Liver (tissue), 9 donors: ENCODE results near the gene SLC35B3. TPM values are rescaled to one million over a fixed set of nuclear protein-coding genes. Genes with fewer than 3 reads are reported as not detected.
"Not testable (repeated sequence)": the region's sequence is repeated elsewhere in the genome, so short reads cannot be mapped to it uniquely, and the experiment has no call there.

Source experiments
- DNase-seq: peaks from one replicate; pipeline ENCODE4 v3.0.0-alpha.2; 2017; ENCODE audit warnings: low spot score
- H3K27ac ChIP-seq, 2 donors: one replicate each; pipeline ENCODE4 v1.7.0; 2013; ENCODE audit warnings: inconsistent platforms in 2 of 2, low read length in 2 of 2, control low read depth in 1 of 2, low read depth in 1 of 2, mild to moderate bottlenecking in 1 of 2
- H3K27me3 ChIP-seq, 4 donors: one replicate each; pipeline versions ENCODE4 v1.6.1 to v1.7.0; 2013; ENCODE audit warnings: low read length in 3 of 4, inconsistent platforms in 1 of 4, mild to moderate bottlenecking in 1 of 4, moderate library complexity in 1 of 4; ENCODE audit not compliant: control insufficient read depth in 4 of 4, insufficient read depth in 4 of 4
- H3K36me3 ChIP-seq, 4 donors: one replicate each; pipeline versions ENCODE4 v1.6.1 to v1.7.0; 2013; ENCODE audit warnings: low read length in 3 of 4, mild to moderate bottlenecking in 3 of 4, low read depth in 1 of 4, moderate library complexity in 1 of 4; ENCODE audit not compliant: control insufficient read depth in 4 of 4, insufficient read depth in 3 of 4
- H3K4me1 ChIP-seq, 4 donors: one replicate each; pipeline versions ENCODE4 v1.6.1 to v1.7.0; 2013; ENCODE audit warnings: low read length in 3 of 4, mild to moderate bottlenecking in 3 of 4, moderate library complexity in 1 of 4; ENCODE audit not compliant: control insufficient read depth in 4 of 4, insufficient read depth in 4 of 4
- H3K4me3 ChIP-seq, 3 donors: one replicate each; pipeline versions ENCODE4 v1.6.1 to v1.7.0; 2013; ENCODE audit warnings: low read length in 3 of 3, control low read depth in 1 of 3, low read depth in 1 of 3, mild to moderate bottlenecking in 1 of 3
- H3K9ac ChIP-seq, 2 donors: one replicate each; pipeline ENCODE4 v1.7.0; 2013; ENCODE audit warnings: low read length in 2 of 2, mild to moderate bottlenecking in 2 of 2, moderate library complexity in 2 of 2, control low read depth in 1 of 2, low read depth in 1 of 2
- H3K9me3 ChIP-seq, 4 donors: one replicate each; pipeline versions ENCODE4 v1.6.1 to v1.7.0; 2013; ENCODE audit warnings: low read length in 3 of 4; ENCODE audit not compliant: control insufficient read depth in 4 of 4
- CTCF ChIP-seq: fragments of 150-350 bp; IDR thresholded peaks from 2 replicates; pipeline ENCODE4 v1.5.1; 2017; ENCODE audit warnings: improper control_type of control experiment, low read depth, low read length; ENCODE audit not compliant: missing input control
- FOXA1 ChIP-seq: IDR thresholded peaks from 2 replicates; pipeline ENCODE4 v1.6.1; 2016; ENCODE audit warnings: antibody characterized with exemption
- GABPA ChIP-seq, 2 donors: IDR thresholded peaks in 1 of 2; conservative IDR thresholded peaks in 1 of 2; 2 replicates each; pipeline ENCODE4 v1.6.1; 2016; ENCODE audit warnings: antibody characterized with exemption in 2 of 2, mild to moderate bottlenecking in 1 of 2, moderate library complexity in 1 of 2
- HNF4A ChIP-seq, 2 donors: conservative IDR thresholded peaks; 2 replicates each; pipeline ENCODE4 v1.6.1; 2016; ENCODE audit warnings: antibody characterized with exemption in 2 of 2, mild to moderate bottlenecking in 2 of 2
- JUND ChIP-seq, 2 donors: IDR thresholded peaks; 2 replicates each; pipeline ENCODE4 v1.6.1; 2016; ENCODE audit warnings: antibody characterized with exemption in 2 of 2
- NR2F2 ChIP-seq: IDR thresholded peaks from 2 replicates; pipeline ENCODE4 v1.6.1; 2016; ENCODE audit warnings: antibody characterized with exemption
- REST ChIP-seq: IDR thresholded peaks from 2 replicates; pipeline ENCODE4 v1.6.1; 2016; ENCODE audit warnings: antibody characterized with exemption, mild to moderate bottlenecking
- SP1 ChIP-seq: IDR thresholded peaks from 2 replicates; pipeline ENCODE4 v1.6.1; 2018; ENCODE audit warnings: antibody characterized with exemption, mild to moderate bottlenecking
- YY1 ChIP-seq: IDR thresholded peaks from 2 replicates; pipeline ENCODE4 v1.6.1; 2016; ENCODE audit warnings: antibody characterized with exemption, mild to moderate bottlenecking
- WGBS: extraction: QIAGEN DNeasy Blood & Tissue Kit; methylation state at CpG from one replicate; pipeline ENCODE4 v1.1.7; 2013; 5-methylcytosine and 5-hydroxymethylcytosine counted together
- polyA plus RNA-seq, 2 donors: library from polyadenylated mRNA; stranded (reverse) in 1 of 2; unstranded in 1 of 2; fragments of 200-250 nt in 1 of 2; fragments of >200 nt in 1 of 2; fragmentation: Nextera tagmentation in 1 of 2; extraction: Ambion mirVana in 1 of 2; gene quantifications; one replicate each; pipeline versions ENCODE4 v1.2.1 to v1.2.3, GENCODE V29; 2013 to 2015
- total RNA-seq, 2 donors: library from RNA; depleted of rRNA; stranded (reverse); fragments of >200 nt; gene quantifications; one replicate each; pipeline ENCODE4 v1.2.3, GENCODE V29; 2014
- donor health status: healthy.
- donor health status: healthy.
- donor health status: healthy.
- donor health status: healthy.
- donor health status: healthy.

SLC35B3 gene
- total and polyA plus RNA-seq, 4 donors, result 11.8 to 12.7 (median 12.2) TPM

- TF ChIP-seq REST (no peak), SP1 (no peak)
Observed at GRCh38 chr6:8429821-8430220, 5.5 kb downstream of the SLC35B3 start (continued).

- not testable (repeated sequence) for H3K27me3 ChIP-seq, DNase-seq, H3K9ac ChIP-seq, H3K4me1 ChIP-seq, H3K27ac ChIP-seq, H3K9me3 ChIP-seq, H3K4me3 ChIP-seq
- 99% methylated on average over 2 of the region's 2 CpGs for WGBS
- H3K36me3 ChIP-seq, result peaks cover 4 to 26% (median 9%) of the 10 kb centered on the region in 4 donors
Observed at GRCh38 chr6:8426544-8426943, 8.8 kb downstream of the SLC35B3 start.

- Histone ChIP-seq H3K9ac (no peak overlapping the region), H3K27me3 (no peaks in the 10 kb centered on the region), H3K4me3 (no peak overlapping the region), H3K4me1 (no peaks in the 10 kb centered on the region), H3K27ac (no peak overlapping the region), H3K9me3 (no peaks in the 10 kb centered on the region), H3K36me3 (peaks cover 4 to 34% (median 18%) of the 10 kb centered on the region in 4 donors)
- TF ChIP-seq CTCF (no peak), JUND (IDR thresholded peaks at IDR 0.05) (no peak)
- 94% methylated on average over 3 of the region's 3 CpGs for WGBS
- no peak for DNase-seq
Observed at GRCh38 chr6:8420031-8420588, 15.2 kb downstream of the SLC35B3 start.

GRCh38 chr6:8415913-8416312 lies 19.4 kb downstream of the SLC35B3 start:
- Histone ChIP-seq H3K4me3 (no peak overlapping the region), H3K9me3 (no peaks in the 10 kb centered on the region), H3K27ac (no peak overlapping the region), H3K36me3 (peaks cover 3 to 55% (median 45%) of the 10 kb centered on the region in 4 donors), H3K4me1 (no peaks in the 10 kb centered on the region), H3K9ac (no peak overlapping the region), H3K27me3 (no peaks in the 10 kb centered on the region)
- DNase-seq, result no peak
- TF ChIP-seq FOXA1 (no peak), JUND (IDR thresholded peaks at IDR 0.05) (no peak), REST (no peak), GABPA (IDR thresholded peaks at IDR 0.05 in 1 of 2, conservative IDR thresholded peaks at IDR 0.05 in 1 of 2) (no peak), YY1 (no peak), NR2F2 (no peak), SP1 (no peak), CTCF (no peak), HNF4A (conservative IDR thresholded peaks at IDR 0.05) (no peak)
- WGBS, result 97% methylated on average over 2 of the region's 2 CpGs
